H1 (cell line): Measurements from ENCODE around the gene DCBLD2. TPM values are rescaled to one million over a fixed set of nuclear protein-coding genes. Genes with fewer than 3 reads are reported as not detected.

ENCODE experiments used
- CTCF ChIA-PET: fragments of 300-600 bp; sonication (Branson Sonifier 250); formaldehyde crosslinking; loops from one replicate; lab custom pipeline; 2021; ENCODE audit not compliant: partially characterized antibody; lab: Charles Lee
- POLR2A ChIA-PET: fragments of 300-600 bp; sonication (Branson Sonifier 250); formaldehyde crosslinking; loops from one replicate; lab custom pipeline; 2021; ENCODE audit warnings: inconsistent platforms; ENCODE audit not compliant: partially characterized antibody; lab: Charles Lee
- DNase-seq, 2 experiments: peaks; one replicate each; pipeline versions ENCODE4 v3.0.0 to v3.0.0-alpha.2; 2010 to 2022; ENCODE audit warnings: low spot score in 2 of 2, low read depth in 1 of 2, mixed read lengths in 1 of 2
- FAIRE-seq: peaks from 2 replicates; lab custom pipeline; 2011; peaks lifted over from hg19 to GRCh38; lab: Jason Lieb, UNC
- H2AFZ ChIP-seq: 2 replicates; pipeline ENCODE4 v1.8.1; 2012; ENCODE audit warnings: low read length, inconsistent platforms
- H2AK5ac ChIP-seq: 2 replicates; pipeline ENCODE4 v1.6.1; 2013; ENCODE audit warnings: low read depth, low read length
- H2BK120ac ChIP-seq: replicated peaks from 2 replicates; pipeline ENCODE3; 2013; ENCODE audit warnings: low read depth, low read length, inconsistent platforms
- H2BK12ac ChIP-seq: 2 replicates; pipeline ENCODE4 v1.6.1; 2013; ENCODE audit warnings: low read depth, low read length
- H2BK15ac ChIP-seq: 2 replicates; pipeline ENCODE4 v1.6.1; 2013; ENCODE audit warnings: low read length
- H2BK20ac ChIP-seq: 2 replicates; pipeline ENCODE4 v1.6.1; 2013; ENCODE audit warnings: low read length
- H2BK5ac ChIP-seq: 2 replicates; pipeline ENCODE4 v1.6.1; 2013; ENCODE audit warnings: low read depth, low read length
- H3K14ac ChIP-seq: 2 replicates; pipeline ENCODE4 v1.6.1; 2013; ENCODE audit warnings: inconsistent platforms; ENCODE audit not compliant: insufficient read length
- H3K18ac ChIP-seq: 2 replicates; pipeline ENCODE4 v1.6.1; 2013; ENCODE audit warnings: low read length; ENCODE audit errors: extremely low read depth
- H3K23ac ChIP-seq: 2 replicates; pipeline ENCODE4 v1.6.1; 2013; ENCODE audit warnings: inconsistent platforms; ENCODE audit not compliant: insufficient read length
- H3K23me2 ChIP-seq: 2 replicates; pipeline ENCODE4 v1.6.1; 2013; ENCODE audit warnings: low read depth, low read length
- H3K27ac ChIP-seq: 2 replicates; pipeline ENCODE4 v1.6.1; 2011; ENCODE audit warnings: low read depth, low read length, inconsistent platforms
- H3K27me3 ChIP-seq, 4 experiments: replicated peaks in 1 of 4; 1 replicate in 1 of 4; 2 replicates in 3 of 4; pipeline versions ENCODE4 v1.6.1 to v1.8.1; 2011 to 2013; ENCODE audit warnings: low read length in 3 of 4, mild to moderate bottlenecking in 3 of 4, inconsistent platforms in 2 of 4, mixed read lengths in 2 of 4, moderate library complexity in 1 of 4; ENCODE audit not compliant: control insufficient read depth in 3 of 4, insufficient read depth in 3 of 4; ENCODE audit errors: extremely low read depth in 1 of 4
- H3K36me3 ChIP-seq, 4 experiments: 2 replicates each; pipeline versions ENCODE4 v1.6.1 to v1.8.1; 2011 to 2013; ENCODE audit warnings: mild to moderate bottlenecking in 4 of 4, low read length in 3 of 4, moderate library complexity in 2 of 4, control low read depth in 1 of 4, inconsistent platforms in 1 of 4; ENCODE audit not compliant: insufficient read depth in 4 of 4, control insufficient read depth in 2 of 4
- H3K4ac ChIP-seq: replicated peaks from 2 replicates; pipeline ENCODE3; 2013; ENCODE audit warnings: low read length, low read depth, mixed read lengths, inconsistent platforms; ENCODE audit not compliant: insufficient read length
- H3K4me1 ChIP-seq, 4 experiments: replicated peaks in 1 of 4; 1 replicate in 1 of 4; 2 replicates in 3 of 4; pipeline versions ENCODE4 v1.6.1 to v1.8.1; 2011 to 2013; ENCODE audit warnings: low read length in 3 of 4, inconsistent platforms in 2 of 4, mixed read lengths in 1 of 4; ENCODE audit not compliant: insufficient read depth in 4 of 4, control insufficient read depth in 3 of 4
- H3K4me2 ChIP-seq, 2 experiments: 2 replicates each; pipeline versions ENCODE4 v1.6.1 to v1.8.1; 2011 to 2013; ENCODE audit warnings: low read depth in 2 of 2, low read length in 2 of 2, control low read depth in 1 of 2, inconsistent platforms in 1 of 2, mild to moderate bottlenecking in 1 of 2; ENCODE audit not compliant: insufficient read depth in 1 of 2
- H3K4me3 ChIP-seq, 4 experiments: fragments of 200-600, 300-600 bp in 1 of 4; sonication (generic), shearing (Covaris generic), sonication (Bioruptor Twin) in 1 of 4; 2 replicates each; pipeline versions ENCODE4 v1.5.1 to v1.8.1; 2011 to 2016; ENCODE audit warnings: low read length in 4 of 4, low read depth in 3 of 4, control low read depth in 2 of 4, inconsistent platforms in 2 of 4, mild to moderate bottlenecking in 2 of 4, mixed read lengths in 1 of 4, moderate library complexity in 1 of 4; ENCODE audit not compliant: insufficient read depth in 2 of 4; ENCODE audit errors: extremely low read depth in 1 of 4
- H3K56ac ChIP-seq: replicated peaks from 2 replicates; pipeline ENCODE3; 2013; ENCODE audit warnings: low read depth, mild to moderate bottlenecking, mixed read lengths, low read length, inconsistent platforms; ENCODE audit not compliant: insufficient read length
- H3K79me1 ChIP-seq: 2 replicates; pipeline ENCODE4 v1.6.1; 2013; ENCODE audit warnings: low read depth, low read length, control low read depth
- H3K79me2 ChIP-seq, 2 experiments: 2 replicates each; pipeline versions ENCODE4 v1.6.1 to v1.8.1; 2012 to 2013; ENCODE audit warnings: low read length in 2 of 2, mild to moderate bottlenecking in 2 of 2, inconsistent platforms in 1 of 2; ENCODE audit not compliant: insufficient read depth in 2 of 2, control insufficient read depth in 1 of 2
- H3K9ac ChIP-seq, 4 experiments: replicated peaks in 1 of 4; 1 replicate in 1 of 4; 2 replicates in 3 of 4; pipeline versions ENCODE4 v1.6.1 to v1.8.1; 2011 to 2013; ENCODE audit warnings: low read depth in 3 of 4, low read length in 3 of 4, control low read depth in 2 of 4, mild to moderate bottlenecking in 2 of 4, moderate library complexity in 2 of 4, inconsistent platforms in 1 of 4; ENCODE audit errors: extremely low read depth in 1 of 4
- H3K9me3 ChIP-seq, 2 experiments: 2 replicates each; pipeline versions ENCODE4 v1.6.1 to v1.8.1; 2012 to 2013; ENCODE audit warnings: mild to moderate bottlenecking in 2 of 2, moderate library complexity in 2 of 2, control low read depth in 1 of 2, inconsistent platforms in 1 of 2, low read depth in 1 of 2, low read length in 1 of 2, mixed read lengths in 1 of 2; ENCODE audit not compliant: insufficient read depth in 2 of 2
- H4K20me1 ChIP-seq, 2 experiments: replicated peaks in 1 of 2; 2 replicates each; pipeline versions ENCODE3 to v1.8.1; 2011 to 2013; ENCODE audit warnings: inconsistent platforms in 2 of 2, low read length in 2 of 2, mild to moderate bottlenecking in 1 of 2; ENCODE audit not compliant: insufficient read depth in 2 of 2, control insufficient read depth in 1 of 2
- H4K5ac ChIP-seq: 2 replicates; pipeline ENCODE4 v1.6.1; 2013; ENCODE audit warnings: low read length, low read depth, mixed read lengths, inconsistent platforms; ENCODE audit not compliant: insufficient read length
- H4K8ac ChIP-seq: 2 replicates; pipeline ENCODE4 v1.8.0; 2013; ENCODE audit warnings: mild to moderate bottlenecking, moderate library complexity, low read length, inconsistent platforms; ENCODE audit not compliant: insufficient read depth; ENCODE audit errors: extremely low read depth
- H4K91ac ChIP-seq: replicated peaks from 2 replicates; pipeline ENCODE3; 2013; ENCODE audit warnings: low read length, mixed read lengths, inconsistent platforms; ENCODE audit not compliant: insufficient read length
- BRCA1 ChIP-seq: IDR thresholded peaks from 2 replicates; pipeline ENCODE4 v1.6.1; 2012; ENCODE audit warnings: low read depth, low read length, improper control_type of control experiment
- CBX5 ChIP-seq: fragments of 300-800, 300-1000 bp; sonication (generic); IDR thresholded peaks from 2 replicates; pipeline ENCODE4 v1.7.1; 2016; ENCODE audit warnings: antibody characterized with exemption, low read length, low read depth
- CEBPB ChIP-seq: IDR thresholded peaks from 2 replicates; pipeline ENCODE4 v1.6.1; 2012; ENCODE audit warnings: low read depth, low read length
- CHD2 ChIP-seq: IDR thresholded peaks from 2 replicates; pipeline ENCODE4 v1.6.1; 2012; ENCODE audit warnings: low read length, improper control_type of control experiment
- JUN ChIP-seq: IDR thresholded peaks from 2 replicates; pipeline ENCODE4 v1.6.1; 2011; ENCODE audit warnings: low read depth, mild to moderate bottlenecking, improper control_type of control experiment, low read length
- KDM1A ChIP-seq: fragments of 200-600, 300-600 bp; sonication (generic); IDR thresholded peaks from 2 replicates; pipeline ENCODE4 v1.7.1; 2016; ENCODE audit warnings: mild to moderate bottlenecking, low read length, borderline replicate concordance
- PHF8 ChIP-seq: fragments of 200-600 bp; sonication (generic); conservative IDR thresholded peaks from 2 replicates; pipeline ENCODE4 v1.7.1; 2012; ENCODE audit warnings: low read depth, mild to moderate bottlenecking, inconsistent platforms, low read length, moderate library complexity
- RNF2 ChIP-seq: fragments of 200-900, 300-1000 bp; sonication (generic); IDR thresholded peaks from 2 replicates; pipeline ENCODE4 v1.7.1; 2016; ENCODE audit warnings: borderline replicate concordance, low read depth, mild to moderate bottlenecking, antibody characterized with exemption, low read length; ENCODE audit not compliant: poor library complexity, severe bottlenecking; ENCODE audit errors: missing control alignments
- SIRT6 ChIP-seq: IDR thresholded peaks from one replicate; pipeline ENCODE4 v1.7.1; 2012; ENCODE audit warnings: low read length, inconsistent platforms
- SP2 ChIP-seq: IDR thresholded peaks from 2 replicates; pipeline ENCODE4 v1.6.1; 2012; ENCODE audit warnings: mild to moderate bottlenecking, low read length, inconsistent platforms
- SP4 ChIP-seq: IDR thresholded peaks from 2 replicates; pipeline ENCODE4 v1.6.1; 2012; ENCODE audit warnings: low read length, inconsistent platforms
- TEAD4 ChIP-seq: IDR thresholded peaks from 2 replicates; pipeline ENCODE4 v1.6.1; 2012; ENCODE audit warnings: low read depth, low read length, inconsistent platforms, mixed read lengths
- YY1 ChIP-seq: IDR thresholded peaks from 2 replicates; pipeline ENCODE4 v1.6.1; 2011; ENCODE audit warnings: low read depth, mild to moderate bottlenecking, low read length
- ZNF274 ChIP-seq: IDR thresholded peaks from 2 replicates; pipeline ENCODE4 v1.7.0; 2012; ENCODE audit warnings: low read length, borderline replicate concordance; ENCODE audit errors: extremely low read depth
- WGBS, 2 experiments: shearing (Covaris generic) in 1 of 2; methylation state at CpG; one replicate each; pipeline versions ENCODE4 v1.1.6 to v1.1.7; 2013 to 2015; ENCODE audit warnings: low lambda C conversion rate in 2 of 2, mixed read lengths in 2 of 2, inconsistent platforms in 1 of 2, low coverage in 1 of 2, missing lambda C conversion rate in 1 of 2; ENCODE audit not compliant: insufficient replicate concordance in 2 of 2, insufficient coverage in 1 of 2, insufficient read length in 1 of 2; ENCODE audit errors: extremely low coverage in 1 of 2, missing lambda C conversion rate in 1 of 2; 5-methylcytosine and 5-hydroxymethylcytosine counted together
- polyA plus RNA-seq, 7 experiments: library from polyadenylated mRNA; depleted of rRNA in 3 of 7; stranded (reverse) in 5 of 7; unstranded in 2 of 7; fragments of >200 nt in 5 of 7; fragments of 200-250 nt in 2 of 7; gene quantifications; 1 replicate in 5 of 7; 2 replicates in 1 of 7; 4 replicates in 1 of 7; pipeline versions ENCODE4 v1.2.1 to v1.2.3, GENCODE V29; 2011 to 2013; ENCODE audit warnings: missing spikeins in 2 of 7, mixed read lengths in 2 of 7
- total RNA-seq: library from RNA; stranded (reverse); fragmentation: NEBNext Ultra II Directional; extraction: Animal tissue kit (Norgen Biotek cat#: 25700); gene quantifications from 2 replicates; pipeline ENCODE4 v1.2.1, GENCODE V29; 2021
- TF ChIP-seq, protein P1 (sequence below): IDR thresholded peaks from 2 replicates; pipeline ENCODE4 v1.6.1; 2012; ENCODE audit warnings: inconsistent platforms

The DCBLD2 gene
- total and polyA plus RNA-seq, 2 of the 8 experiments (the other 6 are each of a cell fraction or from before 2014, with no cell fraction given) = 19.6 to 63.8 TPM

DNA sequence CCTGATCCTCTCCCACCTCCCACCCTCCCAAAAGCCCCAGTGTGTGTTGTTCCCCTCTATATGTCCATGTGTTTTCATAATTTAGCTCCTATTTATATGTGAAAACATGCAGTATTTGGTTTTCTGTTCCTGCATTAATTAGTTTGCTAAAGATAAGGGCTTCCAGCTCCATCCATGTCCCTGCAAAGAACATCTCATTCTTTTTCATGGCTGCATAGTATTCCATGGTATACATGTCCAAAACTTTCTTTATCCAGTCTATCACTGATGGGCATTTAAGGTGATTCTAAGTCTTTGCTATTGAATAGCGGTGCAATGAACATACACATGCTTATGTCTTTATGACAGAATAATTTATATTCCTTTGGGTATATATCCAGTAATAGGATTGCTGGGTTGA, 53.4 kb downstream of the DCBLD2 start:
- H3K4me1 ChIP-seq = no peaks in the 10 kb centered on the region
- no peak for DNase-seq
- H4K5ac ChIP-seq = no peak overlapping the region
- no peak overlapping the region for H3K9ac ChIP-seq
- H2BK5ac ChIP-seq = no peak overlapping the region
- POLR2A ChIA-PET = no interaction called here
- H3K4me3 ChIP-seq = no peak overlapping the region
- no peak for TF ChIP-seq TEAD4
- no peak for TF ChIP-seq JUN
- no peak for TF ChIP-seq SP2
- TF ChIP-seq CEBPB = no peak
- TF ChIP-seq, protein P1, sequence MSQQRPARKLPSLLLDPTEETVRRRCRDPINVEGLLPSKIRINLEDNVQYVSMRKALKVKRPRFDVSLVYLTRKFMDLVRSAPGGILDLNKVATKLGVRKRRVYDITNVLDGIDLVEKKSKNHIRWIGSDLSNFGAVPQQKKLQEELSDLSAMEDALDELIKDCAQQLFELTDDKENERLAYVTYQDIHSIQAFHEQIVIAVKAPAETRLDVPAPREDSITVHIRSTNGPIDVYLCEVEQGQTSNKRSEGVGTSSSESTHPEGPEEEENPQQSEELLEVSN = no peak
- TF ChIP-seq PHF8 = no peak
- no peak for TF ChIP-seq CHD2
- TF ChIP-seq SIRT6 = no peak
- TF ChIP-seq YY1 = no peak
- TF ChIP-seq SP4 = no peak
- no peak for TF ChIP-seq BRCA1
- TF ChIP-seq ZNF274 = no peak
- no peak for TF ChIP-seq CBX5
- no peak for TF ChIP-seq RNF2
- no peak for TF ChIP-seq KDM1A
- TF ChIP-seq, all 59 proteins: peak for 0
- Histone ChIP-seq H3K9me3 (0 out of 4 replicates have a peak, but pooled peaks cover 0 to 4% of the 10 kb centered on the region in 2 experiments), H2BK12ac (no peak overlapping the region), H3K14ac (no peak overlapping the region), H3K18ac (no peak overlapping the region), H3K27ac (no peak overlapping the region), H4K91ac (no peak overlapping the region), H3K79me2 (peaks cover 0 to 12% of the 10 kb centered on the region in 2 experiments; a peak in 2 of 4 replicates), H3K4me2 (no peak overlapping the region), H2AK5ac (no peak overlapping the region), H2BK20ac (no peak overlapping the region), H3K56ac (no peak overlapping the region), H3K23me2 (no peaks in the 10 kb centered on the region), H3K36me3 (peaks cover 0 to 8% (median 4%) of the 10 kb centered on the region in 4 experiments; a peak in 3 of 8 replicates), H4K8ac (no peak overlapping the region), H3K23ac (no peak overlapping the region), H2AFZ (no peak overlapping the region), H3K4ac (no peak overlapping the region), H3K79me1 (no peaks in the 10 kb centered on the region), H2BK120ac (no peak overlapping the region), H3K27me3 (no peaks in the 10 kb centered on the region), H2BK15ac (no peak overlapping the region), H4K20me1 (no peaks in the 10 kb centered on the region)
- WGBS, 2 experiments = 80% methylated on average over 1 of the region's 1 CpG; no CpG with 5 or more reads in 1 of the 2 experiments
- no peak for FAIRE-seq
- CTCF ChIA-PET = interaction anchor here (0.6 kb wide), 1 partner anchor 143 kb away, joined by 3 read pairs; no protein-coding TSS in a partner anchor
